KOPT-K1 (cell line): ENCODE results near the gene BCAS3.

Experiments
- H3K27ac ChIP-seq: fragments of 200-600 bp; sonication (generic); 2 replicates; pipeline ENCODE4 v1.5.1; 2016; ENCODE audit warnings: antibody characterized with exemption, mild to moderate bottlenecking, low read depth, low read length; ENCODE audit not compliant: poor library complexity, severe bottlenecking
- H3K36me3 ChIP-seq: fragments of 200-600 bp; sonication (generic); 2 replicates; pipeline ENCODE4 v1.5.1; 2017; ENCODE audit warnings: antibody characterized with exemption, mild to moderate bottlenecking, low read length, moderate library complexity; ENCODE audit not compliant: insufficient read depth
- H3K9me3 ChIP-seq: fragments of 200-600 bp; sonication (generic); 2 replicates; pipeline ENCODE4 v1.5.1; 2017; ENCODE audit warnings: antibody characterized with exemption, low read length, mild to moderate bottlenecking; ENCODE audit not compliant: insufficient read depth, poor library complexity, severe bottlenecking

The BCAS3 gene

GRCh38 chr17:61368049-61368831, 690.6 kb downstream of the BCAS3 start:
- Histone ChIP-seq H3K9me3 (no peaks in the 10 kb centered on the region), H3K27ac (no peak overlapping the region), H3K36me3 (no peaks in the 10 kb centered on the region)

- Histone ChIP-seq H3K36me3 (no peaks in the 10 kb centered on the region), H3K9me3 (no peaks in the 10 kb centered on the region), H3K27ac (no peak overlapping the region)
Measured at GRCh38 chr17:61368832-61369450, 691.3 kb downstream of the BCAS3 start.

GRCh38 chr17:61369751-61370150, 692.1 kb downstream of the BCAS3 start:
- no peaks in the 10 kb centered on the region for H3K9me3 ChIP-seq
- no peaks in the 10 kb centered on the region for H3K36me3 ChIP-seq
- no peak overlapping the region for H3K27ac ChIP-seq

GRCh38 chr17:61371179-61371578, 693.5 kb downstream of the BCAS3 start:
- Histone ChIP-seq H3K9me3 (no peaks in the 10 kb centered on the region), H3K36me3 (no peaks in the 10 kb centered on the region), H3K27ac (no peak overlapping the region)

- Histone ChIP-seq H3K36me3 (no peaks in the 10 kb centered on the region), H3K27ac (no peak overlapping the region), H3K9me3 (no peaks in the 10 kb centered on the region)
Measured at GRCh38 chr17:61371606-61372005, 694.0 kb downstream of the BCAS3 start.

GRCh38 chr17:61372436-61372835, 694.8 kb downstream of the BCAS3 start:
- Histone ChIP-seq H3K27ac (no peak overlapping the region), H3K9me3 (no peaks in the 10 kb centered on the region), H3K36me3 (no peaks in the 10 kb centered on the region)

GRCh38 chr17:61376931-61377838, 699.5 kb downstream of the BCAS3 start:
- Histone ChIP-seq H3K27ac (no peak overlapping the region), H3K36me3 (no peaks in the 10 kb centered on the region), H3K9me3 (no peaks in the 10 kb centered on the region)

GRCh38 chr17:61378658-61379456, 701.2 kb downstream of the BCAS3 start:
- H3K36me3 ChIP-seq: no peaks in the 10 kb centered on the region
- no peaks in the 10 kb centered on the region for H3K9me3 ChIP-seq
- no peak overlapping the region for H3K27ac ChIP-seq

GRCh38 chr17:61379457-61380216, 702.0 kb downstream of the BCAS3 start:
- Histone ChIP-seq H3K27ac (no peak overlapping the region), H3K36me3 (no peaks in the 10 kb centered on the region), H3K9me3 (no peaks in the 10 kb centered on the region)

GRCh38 chr17:61380217-61380835, 702.7 kb downstream of the BCAS3 start:
- H3K27ac ChIP-seq: no peak overlapping the region
- H3K9me3 ChIP-seq: no peaks in the 10 kb centered on the region
- H3K36me3 ChIP-seq: no peaks in the 10 kb centered on the region

- H3K36me3 ChIP-seq: no peaks in the 10 kb centered on the region
- H3K27ac ChIP-seq: no peak overlapping the region
- no peaks in the 10 kb centered on the region for H3K9me3 ChIP-seq
Measured at GRCh38 chr17:61380836-61381525, 703.3 kb downstream of the BCAS3 start.

- H3K27ac ChIP-seq: no peak overlapping the region
- H3K36me3 ChIP-seq: no peaks in the 10 kb centered on the region
- H3K9me3 ChIP-seq: no peaks in the 10 kb centered on the region
Measured at GRCh38 chr17:61381537-61381936, 703.9 kb downstream of the BCAS3 start.
